ENCODE measurements around the gene DZIP3. TPM values are rescaled to one million over a fixed set of nuclear protein-coding genes. Genes with fewer than 3 reads are reported as not detected.

The DZIP3 gene
- total RNA-seq, 1 donor from 2014 or later: 6.6 TPM

- Histone ChIP-seq H3K4me3 (ENCODE audit: low read depth, low read length) (no peak overlapping the region), H3K27me3 (ENCODE audit: control insufficient read depth, insufficient read depth, low read length) (no peaks in the 10 kb centered on the region), H3K36me3 (ENCODE audit: control insufficient read depth, insufficient read depth, low read length) (no peaks in the 10 kb centered on the region)
- TF ChIP-seq CTCF (IDR thresholded peaks at IDR 0.05; ENCODE audit: insufficient read depth, low read length, poor library complexity, severe bottlenecking): peak; percentile 25
- no peak for DNase-seq (ENCODE audit: low read depth)
Measured at GRCh38 chr3:108552267-108553159, 37.0 kb upstream of the DZIP3 start.

- no peak overlapping the region for H3K4me3 ChIP-seq (ENCODE audit: low read depth, low read length)
- DNase-seq (ENCODE audit: low read depth): no peak
- no peak for TF ChIP-seq CTCF (IDR thresholded peaks at IDR 0.05; ENCODE audit: insufficient read depth, low read length, poor library complexity, severe bottlenecking)
- no peaks in the 10 kb centered on the region for H3K36me3 ChIP-seq (ENCODE audit: control insufficient read depth, insufficient read depth, low read length)
- no peaks in the 10 kb centered on the region for H3K27me3 ChIP-seq (ENCODE audit: control insufficient read depth, insufficient read depth, low read length)
Measured at GRCh38 chr3:108554229-108554628, 35.3 kb upstream of the DZIP3 start.

- no peaks in the 10 kb centered on the region for H3K27me3 ChIP-seq (ENCODE audit: control insufficient read depth, insufficient read depth, low read length)
- no peak for TF ChIP-seq CTCF (IDR thresholded peaks at IDR 0.05; ENCODE audit: insufficient read depth, low read length, poor library complexity, severe bottlenecking)
- no peaks in the 10 kb centered on the region for H3K36me3 ChIP-seq (ENCODE audit: control insufficient read depth, insufficient read depth, low read length)
- no peak overlapping the region for H3K4me3 ChIP-seq (ENCODE audit: low read depth, low read length)
- no peak for DNase-seq (ENCODE audit: low read depth)
Measured at GRCh38 chr3:108554913-108555571, 34.5 kb upstream of the DZIP3 start.

GRCh38 chr3:108555966-108556581 is 33.4 kb upstream of the DZIP3 start:
- no peak for TF ChIP-seq CTCF (IDR thresholded peaks at IDR 0.05; ENCODE audit: insufficient read depth, low read length, poor library complexity, severe bottlenecking)
- Histone ChIP-seq H3K36me3 (ENCODE audit: control insufficient read depth, insufficient read depth, low read length) (no peaks in the 10 kb centered on the region), H3K4me3 (ENCODE audit: low read depth, low read length) (no peak overlapping the region), H3K27me3 (ENCODE audit: control insufficient read depth, insufficient read depth, low read length) (no peaks in the 10 kb centered on the region)
- no peak for DNase-seq (ENCODE audit: low read depth)

GRCh38 chr3:108562565-108562964 is 27.0 kb upstream of the DZIP3 start:
- H3K36me3 ChIP-seq (ENCODE audit: control insufficient read depth, insufficient read depth, low read length): no peaks in the 10 kb centered on the region
- H3K4me3 ChIP-seq (ENCODE audit: low read depth, low read length): no peak overlapping the region
- TF ChIP-seq CTCF (IDR thresholded peaks at IDR 0.05; ENCODE audit: insufficient read depth, low read length, poor library complexity, severe bottlenecking): no peak
- no peaks in the 10 kb centered on the region for H3K27me3 ChIP-seq (ENCODE audit: control insufficient read depth, insufficient read depth, low read length)
- DNase-seq (ENCODE audit: low read depth): no peak
